ENCODE results near the gene PXMP4.

Gene PXMP4

DNA sequence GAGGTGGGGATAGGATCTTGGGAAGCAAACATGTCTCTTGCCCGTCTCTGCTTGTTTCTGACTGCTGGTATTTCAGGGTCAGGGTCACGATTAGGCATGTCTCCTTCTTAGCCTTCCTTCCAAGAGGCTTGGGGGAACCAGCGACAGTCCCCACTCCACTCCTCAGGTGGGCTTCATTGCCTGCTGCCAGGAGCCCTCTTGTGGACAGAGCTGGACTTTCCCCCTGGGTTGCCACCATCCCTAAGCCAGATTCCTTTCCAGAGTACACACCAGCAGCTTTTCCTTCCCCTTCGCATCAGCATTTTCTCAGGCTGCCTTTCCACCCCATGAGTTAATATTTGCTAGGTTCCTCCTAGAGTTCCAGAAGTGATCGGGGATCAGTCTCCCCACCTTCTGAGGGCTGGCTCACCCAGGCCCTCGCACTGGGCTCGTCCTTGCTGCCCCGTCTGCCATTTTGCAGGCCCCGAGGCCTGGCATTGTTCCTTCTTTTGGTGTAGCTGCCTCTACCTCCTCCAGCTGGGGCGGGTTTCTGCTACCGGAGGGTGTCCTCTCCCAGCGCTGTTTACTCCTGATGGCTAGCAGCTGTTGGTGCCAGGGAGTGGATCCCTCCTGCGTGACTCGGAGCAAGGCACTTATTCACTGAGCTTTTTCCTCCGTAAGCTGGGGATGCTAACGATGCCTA, 66.8 kb downstream of the PXMP4 start:
- peak in 1 of 2 donors; percentile 15 for DNase-seq

All from activated CD4-positive, alpha-beta T cell treated with anti-CD3 and anti-CD28 coated beads for 4 hours (primary cell).